Endodermal cell (in vitro differentiated cells): Measurements from ENCODE around the gene CRHBP. TPM values are rescaled to one million over a fixed set of nuclear protein-coding genes. Genes with fewer than 3 reads are reported as not detected.
A peak's percentile ranks its signal among the peaks of the same experiment; 100 is the strongest.

Experiments
- DNase-seq: peaks from one replicate; pipeline ENCODE4 v3.0.0-alpha.2; 2017
- H3K27ac ChIP-seq: 2 replicates; pipeline ENCODE4 v1.5.1; 2013; ENCODE audit warnings: mild to moderate bottlenecking, low read depth, low read length, moderate library complexity
- H3K27me3 ChIP-seq: 2 replicates; pipeline ENCODE4 v1.6.1; 2013; ENCODE audit warnings: mild to moderate bottlenecking, low read length, moderate library complexity; ENCODE audit not compliant: insufficient read depth, control insufficient read depth, poor library complexity, severe bottlenecking
- H3K36me3 ChIP-seq: 2 replicates; pipeline ENCODE4 v1.7.0; 2013; ENCODE audit warnings: mild to moderate bottlenecking, low read length, moderate library complexity; ENCODE audit not compliant: control insufficient read depth, insufficient read depth
- H3K4me1 ChIP-seq: one replicate; pipeline ENCODE4 v1.7.0; 2013; ENCODE audit warnings: low read length; ENCODE audit not compliant: control insufficient read depth, insufficient read depth
- H3K4me3 ChIP-seq: 2 replicates; pipeline ENCODE4 v1.5.1; 2013; ENCODE audit warnings: mild to moderate bottlenecking, low read length, moderate library complexity
- H3K9ac ChIP-seq: 2 replicates; pipeline ENCODE4 v1.6.1; 2013; ENCODE audit warnings: mild to moderate bottlenecking, low read length, moderate library complexity; ENCODE audit not compliant: poor library complexity, severe bottlenecking; ENCODE audit errors: extremely low read depth
- H3K9me3 ChIP-seq: 2 replicates; pipeline ENCODE4 v1.6.1; 2013; ENCODE audit warnings: mild to moderate bottlenecking, low read length, moderate library complexity; ENCODE audit not compliant: control insufficient read depth
- H3K27ac Mint-ChIP-seq: 2 replicates; pipeline ENCODE4 v1.8.0; 2020; ENCODE audit warnings: mixed read lengths
- H3K27me3 Mint-ChIP-seq: 2 replicates; pipeline ENCODE4 v1.8.0; 2021; ENCODE audit warnings: mild to moderate bottlenecking, mixed read lengths; ENCODE audit not compliant: insufficient read depth
- H3K36me3 Mint-ChIP-seq: 2 replicates; pipeline ENCODE4 v1.8.0; 2020; ENCODE audit warnings: low read depth, mixed read lengths
- H3K4me1 Mint-ChIP-seq: 2 replicates; pipeline ENCODE4 v1.8.0; 2020; ENCODE audit warnings: mixed read lengths
- H3K4me3 Mint-ChIP-seq: 2 replicates; pipeline ENCODE4 v1.8.0; 2020; ENCODE audit warnings: mild to moderate bottlenecking, moderate library complexity, mixed read lengths
- H3K9me3 Mint-ChIP-seq: 2 replicates; pipeline ENCODE4 v1.8.0; 2020; ENCODE audit warnings: mild to moderate bottlenecking, mixed read lengths
- CTCF ChIP-seq: fragments of 200-600 bp; sonication (generic); conservative IDR thresholded peaks from 2 replicates; pipeline ENCODE4 v1.5.0; 2021; ENCODE audit warnings: antibody characterized with exemption, mild to moderate bottlenecking
- WGBS, 2 experiments: methylation state at CpG; one replicate each; pipeline versions ENCODE4 v1.1.5 to v1.1.7; 2013; ENCODE audit warnings: missing lambda C conversion rate in 2 of 2, mixed read lengths in 1 of 2; ENCODE audit not compliant: insufficient coverage in 1 of 2, insufficient read length in 1 of 2; 5-methylcytosine and 5-hydroxymethylcytosine counted together
- total RNA-seq, 2 donors: library from RNA; stranded (reverse); fragmentation: NEBNext Ultra II Directional in 1 of 2; extraction: Animal tissue kit (Norgen Biotek cat#: 25700) in 1 of 2; gene quantifications; 2 replicates in 1 of 2; 3 replicates in 1 of 2; pipeline ENCODE4 v1.2.1, GENCODE V29; 2021

Gene CRHBP
- total RNA-seq, 2 donors from 2014 or later: 14.4 to 15.2 TPM

GRCh38 chr5:76946090-76946489 lies 6.8 kb upstream of the CRHBP start:
- peaks cover under 1% of the 10 kb centered on the region for H3K9me3 Mint-ChIP-seq
- H3K27me3 ChIP-seq: peaks cover 2% of the 10 kb centered on the region
- H3K4me1 ChIP-seq: peaks cover 9% of the 10 kb centered on the region
- peaks cover 29% of the 10 kb centered on the region for H3K4me1 Mint-ChIP-seq
- H3K27ac Mint-ChIP-seq: no peak overlapping the region
- WGBS, 2 experiments: 93 to 100% methylated on average over 1 to 2 of the region's 2 CpGs
- no peak for TF ChIP-seq CTCF
- no peak overlapping the region for H3K9ac ChIP-seq
- H3K27me3 Mint-ChIP-seq: peaks cover 6% of the 10 kb centered on the region
- H3K27ac ChIP-seq: no peak overlapping the region
- no peak for DNase-seq
- H3K9me3 ChIP-seq: no peaks in the 10 kb centered on the region
- H3K4me3 Mint-ChIP-seq: no peak overlapping the region
- peaks cover 10% of the 10 kb centered on the region for H3K36me3 Mint-ChIP-seq
- no peaks in the 10 kb centered on the region for H3K36me3 ChIP-seq
- no peak overlapping the region for H3K4me3 ChIP-seq

- Histone ChIP-seq H3K4me1 (peaks cover 9% of the 10 kb centered on the region), H3K4me3 (no peak overlapping the region), H3K9ac (no peak overlapping the region), H3K27me3 (peaks cover 12% of the 10 kb centered on the region), H3K36me3 (no peaks in the 10 kb centered on the region), H3K27ac (no peak overlapping the region), H3K9me3 (no peaks in the 10 kb centered on the region)
- Mint-ChIP-seq H3K9me3 (no peaks in the 10 kb centered on the region), H3K4me1 (peaks cover 29% of the 10 kb centered on the region), H3K27me3 (peaks cover 16% of the 10 kb centered on the region), H3K4me3 (no peak overlapping the region), H3K27ac (no peak overlapping the region), H3K36me3 (peaks cover 9% of the 10 kb centered on the region)
- TF ChIP-seq CTCF: no peak
- DNase-seq: no peak
- 58 to 73% methylated on average over 2 to 4 of the region's 4 CpGs for WGBS, 2 experiments
Observed at GRCh38 chr5:76947082-76947503, 5.8 kb upstream of the CRHBP start.

- DNase-seq: peak; percentile 79
- WGBS, 2 experiments: 0 to 3% methylated on average over 18 to 81 of the region's 81 CpGs
- H3K4me3 Mint-ChIP-seq: peak overlapping the region; percentile 64
- no peak overlapping the region for H3K27ac ChIP-seq
- peaks cover 49% of the 10 kb centered on the region for H3K27me3 ChIP-seq
- peaks cover 16% of the 10 kb centered on the region for H3K4me1 Mint-ChIP-seq
- H3K9me3 Mint-ChIP-seq: peaks cover 1% of the 10 kb centered on the region
- H3K9me3 ChIP-seq: no peaks in the 10 kb centered on the region
- H3K36me3 Mint-ChIP-seq: peaks cover 27% of the 10 kb centered on the region
- H3K9ac ChIP-seq: no peak overlapping the region
- H3K4me1 ChIP-seq: peaks cover 3% of the 10 kb centered on the region
- TF ChIP-seq CTCF: peak; percentile 58
- H3K27ac Mint-ChIP-seq: no peak overlapping the region
- peaks cover 53% of the 10 kb centered on the region for H3K27me3 Mint-ChIP-seq
- H3K4me3 ChIP-seq: peak overlapping the region; percentile 71
- H3K36me3 ChIP-seq: no peaks in the 10 kb centered on the region
Observed at GRCh38 chr5:76953551-76954382, 922 bp downstream of the CRHBP start.
